Amygdala (tissue), 56 donors: ENCODE data around the gene WBP1L.
"Not testable (repeated sequence)": the region's sequence is repeated elsewhere in the genome, so short reads cannot be mapped to it uniquely, and the experiment has no call there.

Experiments
- DNase-seq, 56 donors: peaks; one replicate each; lab custom pipeline; 2025; lab: John Stamatoyannopoulos, UW

The WBP1L gene

GRCh38 chr10:102753718-102754117 lies 10.0 kb downstream of the WBP1L start:
- no peak for DNase-seq

- no peak for DNase-seq
Observed at GRCh38 chr10:102757323-102757722, 13.6 kb downstream of the WBP1L start.

GRCh38 chr10:102758240-102758932 lies 14.6 kb downstream of the WBP1L start:
- no peak for DNase-seq

- not testable (repeated sequence) for DNase-seq
Observed at GRCh38 chr10:102758933-102759262, 15.2 kb downstream of the WBP1L start.

- DNase-seq: no peak
Observed at GRCh38 chr10:102759497-102760210, 15.9 kb downstream of the WBP1L start.

- no peak for DNase-seq
Observed at GRCh38 chr10:102761981-102762380, 18.2 kb downstream of the WBP1L start.

GRCh38 chr10:102762401-102763015 lies 18.8 kb downstream of the WBP1L start:
- DNase-seq: no peak

- no peak for DNase-seq
Observed at GRCh38 chr10:102763037-102763607, 19.4 kb downstream of the WBP1L start.

GRCh38 chr10:102764470-102765161 lies 20.9 kb downstream of the WBP1L start:
- DNase-seq: no peak

- no peak for DNase-seq
Observed at GRCh38 chr10:102765336-102765735, 21.6 kb downstream of the WBP1L start.

- no peak for DNase-seq
Observed at GRCh38 chr10:102767428-102768160, 23.8 kb downstream of the WBP1L start.

- no peak for DNase-seq
Observed at GRCh38 chr10:102769375-102770107, 25.8 kb downstream of the WBP1L start.

GRCh38 chr10:102770108-102770482 lies 26.3 kb downstream of the WBP1L start:
- no peak for DNase-seq

GRCh38 chr10:102770792-102771191 lies 27.0 kb downstream of the WBP1L start:
- DNase-seq: no peak

- DNase-seq: no peak
Observed at GRCh38 chr10:102773320-102773719, 29.6 kb downstream of the WBP1L start.

- peak in 16 of 56 donors; percentile 7 to 57 (median 14) for DNase-seq
Observed at GRCh38 chr10:102773986-102774385, 30.2 kb downstream of the WBP1L start.

- peak in 7 of 56 donors; percentile 8 to 32 (median 23) for DNase-seq
Observed at GRCh38 chr10:102775201-102775934, 31.6 kb downstream of the WBP1L start.

GRCh38 chr10:102775935-102776669 lies 32.4 kb downstream of the WBP1L start:
- DNase-seq: peak in 50 of 56 donors; percentile 10 to 79 (median 53)
